SK-N-MC (cell line): ENCODE data around the gene RNU4-1.

Source experiments
- EZH2 ChIP-seq: fragments of 200-600 bp; sonication (generic); IDR thresholded peaks from one replicate; pipeline ENCODE4 v1.6.1; 2017; ENCODE audit warnings: antibody characterized with exemption
- FOXP2 ChIP-seq: optimal IDR thresholded peaks from 2 replicates; pipeline ENCODE3; 2011; ENCODE audit warnings: mild to moderate bottlenecking, moderate library complexity; ENCODE audit not compliant: insufficient read depth; ENCODE audit errors: extremely low read length, control extremely low read depth
- POLR2AphosphoS5 ChIP-seq: IDR thresholded peaks from 2 replicates; pipeline ENCODE4 v1.6.1; 2012; ENCODE audit warnings: mild to moderate bottlenecking, low read depth, low read length, borderline replicate concordance

DNA sequence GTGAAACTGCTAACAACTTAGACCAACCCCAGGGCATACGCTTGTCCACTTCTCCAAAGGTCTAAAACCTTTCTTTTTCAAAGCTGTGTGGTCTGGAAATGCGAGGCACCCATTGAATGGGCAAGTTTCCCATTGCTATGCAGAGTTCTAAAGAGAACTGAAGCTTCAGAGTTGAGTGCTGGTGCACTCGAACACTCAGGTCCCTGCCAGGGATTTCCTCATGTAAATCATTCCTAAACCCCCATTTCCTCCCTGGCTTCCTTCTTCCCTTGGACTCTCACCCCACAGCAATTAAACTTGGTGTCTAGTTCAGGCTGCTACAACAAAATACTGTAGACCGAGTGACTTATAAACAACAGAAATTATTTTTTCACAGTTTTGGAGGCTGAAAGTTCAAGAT lies 25.3 kb downstream of the RNU4-1 start:
- TF ChIP-seq EZH2 = no peak
- peak; percentile 15; the same call in 1 of the 2 replicates for TF ChIP-seq POLR2AphosphoS5
- TF ChIP-seq FOXP2 = no peak
